HG02840 (cell line): ENCODE measurements around the gene CD40.
A peak's percentile ranks its signal among the peaks of the same experiment; 100 is the strongest.

Experiments
- ATAC-seq: cut with Tn5 transposase; IDR thresholded peaks from one replicate; pipeline ENCODE4 v1.9.1; 2021; ENCODE audit warnings: mild to moderate bottlenecking, moderate library complexity, moderate number of reproducible peaks; ENCODE audit not compliant: unreplicated experiment, low FRiP score

Gene CD40

GRCh38 chr20:46117704-46118467 is at the start of gene CD40:
Gene CD40, plus strand, starts transcription at chr20:46118314. Its CDS starts 30 bp downstream, at chr20:46118344.
- peak; percentile 75 for ATAC-seq

GRCh38 chr20:46070215-46070900 is 47.8 kb upstream of the CD40 start:
- no peak for ATAC-seq

GRCh38 chr20:46071573-46071972 is 46.5 kb upstream of the CD40 start:
- no peak for ATAC-seq

DNA sequence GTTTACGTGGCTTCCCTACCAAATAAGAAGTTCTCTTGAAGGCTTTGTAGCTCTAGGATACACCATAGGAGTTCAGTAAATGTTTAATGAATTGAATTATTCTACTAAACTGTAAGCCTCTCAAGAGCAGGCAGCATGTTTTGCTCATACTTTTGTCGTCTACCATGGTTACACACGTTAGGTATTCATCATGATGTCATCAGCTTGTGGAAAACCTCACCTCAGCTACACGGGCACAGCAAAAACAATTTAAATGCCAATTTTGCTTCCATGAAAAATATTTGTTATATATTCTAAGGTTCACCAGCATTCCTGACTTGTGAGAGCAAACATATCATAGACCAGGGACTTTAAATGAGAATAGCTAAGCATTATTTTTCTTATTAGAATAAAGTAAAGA is 45.1 kb upstream of the CD40 start:
- ATAC-seq, result no peak

- no peak for ATAC-seq
Measured at GRCh38 chr20:46073443-46073842, 44.7 kb upstream of the CD40 start.

GRCh38 chr20:46074006-46074405 is 44.1 kb upstream of the CD40 start:
- no peak for ATAC-seq

DNA sequence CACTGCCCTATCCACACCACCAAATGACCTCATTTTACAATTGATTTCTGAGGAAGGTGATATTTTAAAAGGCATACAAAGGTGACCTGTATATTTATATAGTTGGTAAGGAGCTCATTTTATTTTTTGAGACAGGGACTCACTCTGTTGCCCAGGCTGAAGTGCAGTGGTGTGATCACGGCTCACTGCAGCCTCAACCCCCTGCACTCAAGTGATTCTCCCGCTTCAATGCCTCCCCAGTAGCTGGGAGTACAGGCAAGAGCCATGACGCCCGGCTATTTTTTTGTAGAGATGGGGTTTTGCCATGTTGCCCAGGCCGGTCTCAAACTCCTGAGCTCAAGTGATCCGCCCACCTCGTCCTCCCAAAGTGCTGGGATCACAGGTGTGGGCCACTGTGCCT is 41.3 kb upstream of the CD40 start:
- ATAC-seq, result no peak

DNA sequence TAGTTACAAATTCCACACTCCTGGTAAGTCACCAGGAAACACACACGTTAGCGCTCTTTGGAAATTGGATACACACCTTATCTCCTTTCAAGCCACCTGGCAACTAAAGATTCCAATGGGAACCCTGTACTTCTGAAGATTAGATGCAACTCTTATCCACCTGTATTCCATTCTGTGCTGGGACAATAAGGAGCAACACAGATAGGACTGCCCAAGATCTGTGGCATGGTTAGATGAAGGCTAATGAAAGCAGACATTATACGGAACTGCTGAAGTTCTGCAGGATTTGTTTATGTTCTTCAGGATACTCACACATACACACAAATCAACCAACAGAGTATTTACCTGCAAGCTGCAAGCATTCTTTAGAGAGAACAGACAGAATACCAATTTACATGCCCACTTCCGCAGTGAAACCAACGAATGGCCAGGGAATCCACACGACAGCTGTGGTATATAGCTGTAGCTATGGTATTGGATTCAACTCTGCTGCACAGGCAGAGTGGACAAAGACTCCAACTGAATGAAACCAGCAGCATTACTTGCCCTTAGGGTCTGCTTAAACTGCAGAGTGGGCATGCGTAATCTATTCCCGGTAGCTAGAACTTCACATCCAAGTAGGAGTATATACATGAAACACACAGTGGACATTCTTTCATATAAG is 40.3 kb upstream of the CD40 start:
- ATAC-seq, result no peak

GRCh38 chr20:46078954-46079353 is 39.2 kb upstream of the CD40 start:
- no peak for ATAC-seq

DNA sequence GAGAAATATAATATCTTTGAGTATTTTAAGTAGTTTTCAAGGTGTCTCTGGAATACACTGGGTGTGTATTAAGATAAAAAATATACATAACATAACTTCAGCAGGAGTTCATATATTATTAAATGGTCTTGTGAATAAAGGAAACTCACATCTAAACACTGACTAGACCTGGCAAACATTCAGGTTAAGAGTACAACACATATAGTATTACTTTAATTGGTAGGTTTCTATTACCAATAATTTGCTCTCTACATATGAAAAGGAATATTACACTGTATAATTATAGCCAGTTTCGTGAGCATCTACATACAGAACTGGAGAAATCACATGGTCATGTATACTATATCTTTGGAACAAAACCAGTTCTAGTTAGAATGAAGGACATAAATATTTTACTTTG is 37.0 kb upstream of the CD40 start:
- no peak for ATAC-seq

GRCh38 chr20:46083101-46083500 is 35.0 kb upstream of the CD40 start:
- no peak for ATAC-seq

DNA sequence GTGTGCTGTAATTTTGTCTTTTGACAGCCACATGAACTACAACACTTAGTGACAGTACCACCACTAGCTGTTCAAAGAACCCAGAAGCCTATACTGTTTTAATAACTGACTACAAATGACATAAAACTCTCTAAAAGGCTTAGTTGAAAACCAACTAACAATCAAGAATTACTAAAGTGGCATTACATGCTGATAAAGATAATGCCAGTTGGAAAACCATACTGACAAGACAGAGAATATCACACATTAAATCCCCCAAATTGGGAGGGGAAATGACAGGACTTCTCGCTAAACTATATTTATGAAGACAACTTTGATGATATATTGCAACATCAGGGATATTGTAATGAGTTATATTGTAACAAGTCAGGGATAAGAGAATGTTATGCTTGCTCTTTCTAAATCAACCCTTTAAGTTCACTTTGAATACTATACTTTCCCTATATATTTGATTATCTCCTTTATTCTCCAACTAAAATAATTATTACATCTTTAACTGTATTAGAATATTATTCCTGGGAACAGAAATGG is 34.5 kb upstream of the CD40 start:
- ATAC-seq, result no peak

GRCh38 chr20:46084805-46085178 is 33.3 kb upstream of the CD40 start:
- no peak for ATAC-seq

DNA sequence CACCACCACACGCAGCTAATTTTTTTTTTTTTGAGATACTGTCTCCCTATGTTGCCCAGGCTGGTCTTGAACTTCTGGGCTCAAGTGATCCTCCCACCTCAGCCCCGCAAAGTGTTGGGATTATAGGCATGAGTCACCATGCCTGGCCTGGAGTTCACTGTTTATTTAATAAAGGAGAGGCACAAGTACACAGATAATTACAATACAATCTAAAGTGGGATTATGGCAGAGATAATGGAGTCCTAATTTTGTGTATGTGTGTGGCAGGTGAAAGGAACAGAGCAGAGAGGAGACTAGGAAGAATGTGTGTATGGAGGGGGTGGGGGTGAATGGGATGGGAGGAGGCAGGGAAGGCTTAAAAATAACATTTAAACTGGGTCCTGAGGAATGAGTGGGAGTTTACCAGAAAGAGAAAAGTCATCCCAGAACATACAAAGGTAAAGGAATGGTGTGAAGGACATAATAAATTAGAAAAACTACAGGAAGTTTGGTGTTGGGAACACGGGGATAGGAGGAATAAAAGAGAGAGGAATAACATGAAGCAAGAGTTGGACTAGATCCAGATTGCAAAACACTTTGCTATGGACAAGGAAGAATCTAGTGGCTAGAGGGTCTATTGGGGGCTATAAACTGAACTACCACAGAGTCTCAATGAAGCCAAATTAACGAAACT is 32.8 kb upstream of the CD40 start:
- no peak for ATAC-seq

DNA sequence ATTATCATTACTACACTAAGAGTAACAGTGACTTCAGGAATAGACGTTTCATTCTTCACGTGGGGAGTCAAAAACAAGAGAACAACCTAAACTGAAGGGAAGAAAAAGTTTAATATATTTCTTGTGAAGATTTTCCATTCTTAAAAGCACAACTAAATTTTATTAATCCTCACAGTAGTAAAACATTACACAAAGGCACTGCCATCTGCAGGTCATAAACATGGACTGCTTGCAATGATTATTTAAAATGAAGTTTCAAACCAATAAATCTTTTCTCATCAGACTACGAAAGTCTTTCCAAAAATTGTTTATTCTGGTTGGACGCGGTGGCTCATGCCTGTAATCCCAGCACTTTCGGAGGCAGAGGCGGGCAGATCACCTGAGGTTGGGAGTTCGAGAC is 31.0 kb upstream of the CD40 start:
- no peak for ATAC-seq

GRCh38 chr20:46088409-46089166 is 29.5 kb upstream of the CD40 start:
- ATAC-seq, result no peak

DNA sequence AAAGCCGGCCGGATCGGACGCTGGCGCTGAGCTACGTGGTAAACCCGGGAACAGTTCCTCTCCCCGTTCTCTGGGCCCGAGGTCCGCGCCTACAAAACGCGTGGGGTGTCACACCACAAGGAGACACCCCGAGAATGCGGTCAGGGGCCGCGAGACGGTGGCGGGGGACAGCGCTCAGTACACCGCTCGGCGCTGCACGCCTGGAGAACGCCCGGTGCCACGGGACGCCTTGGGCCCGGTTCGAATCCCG is 29.0 kb upstream of the CD40 start:
- ATAC-seq, result peak; percentile 18

- peak; percentile 79 for ATAC-seq
Measured at GRCh38 chr20:46089417-46090388, 28.4 kb upstream of the CD40 start, which contains the start of gene NCOA5. Gene NCOA5, minus strand, starts transcription at chr20:46089962. Its CDS starts 10,538 bp downstream, at chr20:46079424.
